GM15510 (cell line): ENCODE results near the gene PDCD2.
A peak's percentile ranks its signal among the peaks of the same experiment; 100 is the strongest.

ENCODE experiments used
- POLR2A ChIP-seq: IDR thresholded peaks from 3 replicates; pipeline ENCODE4 v1.6.1; 2011; ENCODE audit warnings: borderline replicate concordance; ENCODE audit not compliant: insufficient read length; ENCODE audit errors: extremely low read depth

PDCD2 gene

GRCh38 chr6:170554013-170554795, 30.2 kb downstream of the PDCD2 start, which contains the start of gene TBP:
Gene TBP (plus strand): TSS chr6:170554369. CDS start chr6:170557030, 2,661 bp downstream.
- peak; percentile 70 for TF ChIP-seq POLR2A

- TF ChIP-seq POLR2A, result no peak
These were observed 30.9 kb downstream of the PDCD2 start for GRCh38 chr6:170553534-170554012.

GRCh38 chr6:170552765-170553533, 31.5 kb downstream of the PDCD2 start, which contains the start of gene PSMB1:
Gene PSMB1 (minus strand): TSS chr6:170553307. CDS start chr6:170553242, 65 bp downstream.
- TF ChIP-seq POLR2A, result peak; percentile 93

GRCh38 chr6:170545405-170545804, 39.0 kb downstream of the PDCD2 start:
- TF ChIP-seq POLR2A, result no peak

GRCh38 chr6:170542031-170542719, 42.3 kb downstream of the PDCD2 start:
- TF ChIP-seq POLR2A, result no peak

- no peak for TF ChIP-seq POLR2A
These were observed 47.1 kb downstream of the PDCD2 start for GRCh38 chr6:170537329-170537728.

- no peak for TF ChIP-seq POLR2A
These were observed 47.8 kb downstream of the PDCD2 start for GRCh38 chr6:170536671-170537070.

GRCh38 chr6:170535004-170535403, 49.4 kb downstream of the PDCD2 start:
- no peak for TF ChIP-seq POLR2A

GRCh38 chr6:170533792-170534191, 50.6 kb downstream of the PDCD2 start:
- TF ChIP-seq POLR2A, result no peak

- TF ChIP-seq POLR2A, result no peak
These were observed 51.5 kb downstream of the PDCD2 start for GRCh38 chr6:170532867-170533488.

- TF ChIP-seq POLR2A, result no peak
These were observed 54.5 kb downstream of the PDCD2 start for GRCh38 chr6:170529839-170530469.

- no peak for TF ChIP-seq POLR2A
These were observed 58.6 kb downstream of the PDCD2 start for GRCh38 chr6:170525795-170526194.
